HL-60 (cell line): ENCODE data around the gene ATXN7L2.

ENCODE experiments used
- POLR2AphosphoS5 ChIP-seq: IDR thresholded peaks from 2 replicates; pipeline ENCODE4 v1.6.1; 2012; ENCODE audit warnings: low read depth
- TF ChIP-seq, protein P1 (sequence below): IDR thresholded peaks from one replicate; pipeline ENCODE4 v1.5.1; 2011; ENCODE audit warnings: low read length, control low read depth, inconsistent platforms; ENCODE audit not compliant: insufficient read depth

GRCh38 chr1:109535971-109536491 is 52.3 kb downstream of the ATXN7L2 start:
- TF ChIP-seq POLR2AphosphoS5: no peak
- TF ChIP-seq, protein P1, sequence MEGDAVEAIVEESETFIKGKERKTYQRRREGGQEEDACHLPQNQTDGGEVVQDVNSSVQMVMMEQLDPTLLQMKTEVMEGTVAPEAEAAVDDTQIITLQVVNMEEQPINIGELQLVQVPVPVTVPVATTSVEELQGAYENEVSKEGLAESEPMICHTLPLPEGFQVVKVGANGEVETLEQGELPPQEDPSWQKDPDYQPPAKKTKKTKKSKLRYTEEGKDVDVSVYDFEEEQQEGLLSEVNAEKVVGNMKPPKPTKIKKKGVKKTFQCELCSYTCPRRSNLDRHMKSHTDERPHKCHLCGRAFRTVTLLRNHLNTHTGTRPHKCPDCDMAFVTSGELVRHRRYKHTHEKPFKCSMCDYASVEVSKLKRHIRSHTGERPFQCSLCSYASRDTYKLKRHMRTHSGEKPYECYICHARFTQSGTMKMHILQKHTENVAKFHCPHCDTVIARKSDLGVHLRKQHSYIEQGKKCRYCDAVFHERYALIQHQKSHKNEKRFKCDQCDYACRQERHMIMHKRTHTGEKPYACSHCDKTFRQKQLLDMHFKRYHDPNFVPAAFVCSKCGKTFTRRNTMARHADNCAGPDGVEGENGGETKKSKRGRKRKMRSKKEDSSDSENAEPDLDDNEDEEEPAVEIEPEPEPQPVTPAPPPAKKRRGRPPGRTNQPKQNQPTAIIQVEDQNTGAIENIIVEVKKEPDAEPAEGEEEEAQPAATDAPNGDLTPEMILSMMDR: no peak
